HG02870 (cell line): ENCODE measurements around the gene C1orf35.

Source experiments
- ATAC-seq: cut with Tn5 transposase; IDR thresholded peaks from one replicate; pipeline ENCODE4 v1.9.1; 2021; ENCODE audit warnings: mild to moderate bottlenecking, moderate library complexity; ENCODE audit not compliant: unreplicated experiment

Gene C1orf35

GRCh38 chr1:228110556-228110955 lies 7.4 kb upstream of the C1orf35 start:
- no peak for ATAC-seq

GRCh38 chr1:228109962-228110488 lies 6.9 kb upstream of the C1orf35 start:
- ATAC-seq = no peak

- ATAC-seq = peak; percentile 88
These were observed 6.2 kb upstream of the C1orf35 start, which contains the start of gene MRPL55 for GRCh38 chr1:228109073-228109961. Gene MRPL55 (minus strand): TSS chr1:228109299. CDS start chr1:228108260, 1,039 bp downstream.

- no peak for ATAC-seq
These were observed 5.6 kb upstream of the C1orf35 start for GRCh38 chr1:228108742-228109072.

- ATAC-seq = no peak
These were observed 5.0 kb upstream of the C1orf35 start for GRCh38 chr1:228108055-228108690.

- ATAC-seq = no peak
These were observed 4.5 kb upstream of the C1orf35 start for GRCh38 chr1:228107636-228108035.

- ATAC-seq = no peak
These were observed 3.6 kb upstream of the C1orf35 start for GRCh38 chr1:228106800-228107054.

GRCh38 chr1:228105996-228106799 lies 3.1 kb upstream of the C1orf35 start:
- no peak for ATAC-seq

- ATAC-seq = no peak
These were observed 2.3 kb upstream of the C1orf35 start for GRCh38 chr1:228105270-228105995.

- no peak for ATAC-seq
These were observed 1.6 kb upstream of the C1orf35 start for GRCh38 chr1:228104526-228105269.

GRCh38 chr1:228101994-228102790 lies 933 bp downstream of the C1orf35 start:
- ATAC-seq = no peak

GRCh38 chr1:228101614-228101993 lies 1.5 kb downstream of the C1orf35 start:
- no peak for ATAC-seq

GRCh38 chr1:228100822-228101613 lies 2.1 kb downstream of the C1orf35 start:
- no peak for ATAC-seq

- ATAC-seq = no peak
These were observed 3.8 kb downstream of the C1orf35 start for GRCh38 chr1:228099331-228099732.

- no peak for ATAC-seq
These were observed 4.7 kb downstream of the C1orf35 start for GRCh38 chr1:228098323-228098931.

- ATAC-seq = no peak
These were observed 5.6 kb downstream of the C1orf35 start for GRCh38 chr1:228097333-228098081.
